K562 (cell line): ENCODE data around the gene TMEM255A. TPM values are rescaled to one million over a fixed set of nuclear protein-coding genes. Genes with fewer than 3 reads are reported as not detected.
A peak's percentile ranks its signal among the peaks of the same experiment; 100 is the strongest.

ENCODE experiments used
- ATAC-seq: fragments of 200-7000 bp; cut with Tn5 transposase; 3 replicates; pipeline ENCODE4 v1.9.1; 2020; ENCODE audit warnings: moderate library complexity
- BruUV-seq: library from RNA; stranded (reverse); fragments of 400-500 nt; replicated peaks from 2 replicates; lab custom pipeline; 2021; lab: Mats Ljungman, UMichigan
- CTCF ChIA-PET: fragments of 300-600 bp; formaldehyde crosslinking; extraction: SDS; loops from one replicate; lab custom pipeline; 2021; ENCODE audit warnings: low intra/inter-chr PET ratio; lab: Yijun Ruan, JAX
- POLR2A ChIA-PET: fragments of 300-600, 350-650 bp; sonication (Branson Sonifier 250); formaldehyde crosslinking; extraction: SDS; loops from one replicate; lab custom pipeline; 2021; ENCODE audit warnings: antibody characterized with exemption, inconsistent platforms; lab: Yijun Ruan, JAX
- DNase-seq, 4 experiments: peaks; one replicate each; pipeline versions ENCODE4 v3.0.0 to v3.0.0-alpha.2; 2011 to 2018; ENCODE audit warnings: low spot score in 3 of 4, mixed read lengths in 3 of 4; ENCODE audit errors: extremely low read depth in 1 of 4
- FAIRE-seq: peaks from 2 replicates; lab custom pipeline; 2011; peaks lifted over from hg19 to GRCh38; lab: Jason Lieb, UNC
- H2AFZ ChIP-seq: 2 replicates; pipeline ENCODE4 v1.6.0; 2011; ENCODE audit warnings: low read depth, low read length, control low read depth, inconsistent platforms
- H3K27ac ChIP-seq: fragments of 200-600 bp; 3 replicates; pipeline ENCODE4 v1.8.0; 2011; ENCODE audit warnings: low read depth, mild to moderate bottlenecking, control low read depth, inconsistent platforms, low read length, moderate library complexity, mixed read lengths; ENCODE audit errors: extremely low read depth
- H3K27me3 ChIP-seq, 2 experiments: fragments of 300-600 bp in 1 of 2; 2 replicates in 1 of 2; 3 replicates in 1 of 2; pipeline versions ENCODE4 v1.6.0 to v1.8.0; 2011; ENCODE audit warnings: inconsistent platforms in 2 of 2, low read length in 2 of 2, mild to moderate bottlenecking in 1 of 2, mixed read lengths in 1 of 2, moderate library complexity in 1 of 2; ENCODE audit not compliant: control insufficient read depth in 2 of 2, insufficient read depth in 2 of 2
- H3K36me3 ChIP-seq: fragments of 300-600 bp; 3 replicates; pipeline ENCODE4 v1.8.0; 2011; ENCODE audit warnings: mild to moderate bottlenecking, low read length, inconsistent platforms; ENCODE audit not compliant: control insufficient read depth, insufficient read depth
- H3K4me1 ChIP-seq, 2 experiments: fragments of 200-600 bp in 1 of 2; replicated peaks in 1 of 2; 2 replicates in 1 of 2; 3 replicates in 1 of 2; pipeline versions ENCODE4 v1.5.1 to v1.8.0; 2011; ENCODE audit warnings: inconsistent platforms in 2 of 2, low read length in 2 of 2, mild to moderate bottlenecking in 1 of 2, mixed read lengths in 1 of 2, moderate library complexity in 1 of 2; ENCODE audit not compliant: control insufficient read depth in 2 of 2, insufficient read depth in 2 of 2
- H3K4me2 ChIP-seq: 2 replicates; pipeline ENCODE4 v1.6.1; 2011; ENCODE audit warnings: low read length, control low read depth, inconsistent platforms, mixed read lengths; ENCODE audit not compliant: insufficient read depth
- H3K4me3 ChIP-seq: fragments of 200-600 bp; sonication (generic), shearing (Covaris generic); 2 replicates; pipeline ENCODE4 v1.5.1; 2016; ENCODE audit warnings: control low read depth, inconsistent platforms
- H3K79me2 ChIP-seq: fragments of 200-600 bp; 3 replicates; pipeline ENCODE4 v1.8.0; 2011; ENCODE audit warnings: low read length, inconsistent platforms; ENCODE audit not compliant: control insufficient read depth, insufficient read depth
- H3K9ac ChIP-seq, 2 experiments: 2 replicates each; pipeline versions ENCODE4 v1.6.0 to v1.6.1; 2011; ENCODE audit warnings: low read depth in 2 of 2, low read length in 2 of 2, control low read depth in 1 of 2, inconsistent platforms in 1 of 2, mild to moderate bottlenecking in 1 of 2, mixed read lengths in 1 of 2; ENCODE audit not compliant: insufficient read depth in 1 of 2
- H3K9me1 ChIP-seq: one replicate; pipeline ENCODE4 v1.6.0; 2011; ENCODE audit warnings: inconsistent platforms, mild to moderate bottlenecking, low read length, moderate library complexity; ENCODE audit not compliant: control insufficient read depth, insufficient read depth
- H3K9me3 ChIP-seq: replicated peaks from 2 replicates; pipeline ENCODE4 v1.5.1; 2011; ENCODE audit warnings: low read depth, low read length, inconsistent platforms; ENCODE audit not compliant: control insufficient read depth, insufficient read depth
- H4K20me1 ChIP-seq: replicated peaks from 2 replicates; pipeline ENCODE4 v1.6.1; 2011; ENCODE audit warnings: low read length, inconsistent platforms, mixed read lengths; ENCODE audit not compliant: control insufficient read depth, insufficient read depth
- BACH1 ChIP-seq: fragments of 200-800 bp; sonication (Bioruptor generic); IDR thresholded peaks from 2 replicates; pipeline ENCODE4 v1.6.1; 2016; ENCODE audit warnings: missing genetic modification characterization, missing compliant biosample characterization
- DLX4 ChIP-seq: fragments of 250-450 bp; sonication (Bioruptor Pico); IDR thresholded peaks from 2 replicates; pipeline ENCODE4 v1.6.1; 2021; ENCODE audit warnings: mild to moderate bottlenecking
- FOXM1 ChIP-seq, 2 experiments: fragments of 450-650 bp in 1 of 2; sonication (generic) in 1 of 2; formaldehyde crosslinking in 1 of 2; IDR thresholded peaks; 2 replicates each; pipeline versions ENCODE4 v1.6.1 to v1.9.0; 2017 to 2022; ENCODE audit warnings: low read depth in 2 of 2, mild to moderate bottlenecking in 2 of 2, missing genetic modification reagents in 1 of 2, moderate library complexity in 1 of 2
- HINFP ChIP-seq: fragments of 450-650 bp; conservative IDR thresholded peaks from 2 replicates; pipeline ENCODE4 v1.6.1; 2016; ENCODE audit warnings: missing genetic modification characterization, low read depth, mild to moderate bottlenecking, control low read depth, missing compliant biosample characterization
- HLTF ChIP-seq: fragments of 450-650 bp; IDR thresholded peaks from 2 replicates; pipeline ENCODE4 v1.6.1; 2016
- MTA3 ChIP-seq: fragments of 450-650 bp; formaldehyde crosslinking; IDR thresholded peaks from 2 replicates; pipeline ENCODE4 v1.6.1; 2017; ENCODE audit warnings: mild to moderate bottlenecking, borderline replicate concordance
- RBM14 ChIP-seq: fragments of 200-400 bp; formaldehyde crosslinking; IDR thresholded peaks from 2 replicates; pipeline ENCODE4 v1.6.1; 2018; ENCODE audit warnings: low read depth, mild to moderate bottlenecking, low read length, moderate library complexity, borderline replicate concordance; ENCODE audit not compliant: insufficient read depth
- RBM22 ChIP-seq: fragments of 200-400 bp; formaldehyde crosslinking; IDR thresholded peaks from 2 replicates; pipeline ENCODE4 v1.6.1; 2018; ENCODE audit warnings: low read length, low read depth; ENCODE audit not compliant: poor library complexity, severe bottlenecking
- SMAD2 ChIP-seq: fragments of 150-350 bp; IDR thresholded peaks from 2 replicates; pipeline ENCODE4 v1.6.1; 2014; ENCODE audit warnings: low read depth, mild to moderate bottlenecking, low read length
- SREBF2 ChIP-seq: sonication (generic); formaldehyde crosslinking; IDR thresholded peaks from 2 replicates; pipeline ENCODE4 v1.4.0; 2020; ENCODE audit warnings: mild to moderate bottlenecking, missing genetic modification reagents
- TRIM24 ChIP-seq, 2 experiments: fragments of 450-650 bp; IDR thresholded peaks; 2 replicates each; pipeline ENCODE4 v1.6.1; 2016
- U2AF2 ChIP-seq: fragments of 200-400 bp; formaldehyde crosslinking; optimal IDR thresholded peaks from 2 replicates; pipeline ENCODE3; 2017; ENCODE audit warnings: low read depth, mild to moderate bottlenecking, low read length
- WGBS: fragments of 100-300 bp; shearing (Covaris generic); methylation state at CpG from one replicate; pipeline ENCODE4 v1.1.6; 2016; ENCODE audit warnings: low coverage, mixed read lengths; ENCODE audit not compliant: insufficient coverage; ENCODE audit errors: missing lambda C conversion rate; 5-methylcytosine and 5-hydroxymethylcytosine counted together
- in situ Hi-C: fragments of 300-500 bp; cut with MboI; formaldehyde crosslinking; loops from 4 replicates; pipeline ENCODE4 v1.15.0; 2018; ENCODE audit warnings: inconsistent platforms, mixed read lengths
- intact Hi-C: fragments of 100-400 bp; cut with micrococcal nuclease; formaldehyde crosslinking; loops from 2 replicates; pipeline ENCODE4 v1.14.2; 2022
- polyA plus RNA-seq, 8 experiments: library from polyadenylated mRNA; depleted of rRNA in 4 of 8; stranded (reverse) in 5 of 8; unstranded in 3 of 8; fragments of >200 nt; fragmentation: Nextera tagmentation in 2 of 8; fragmentation: Illumina TruSeq in 1 of 8; extraction: Ambion mirVana in 2 of 8; extraction: Trizol in 1 of 8; gene quantifications; 2 replicates each; pipeline versions ENCODE4 v1.2.1 to v1.2.3, GENCODE V29; 2011 to 2014; ENCODE audit warnings: inconsistent platforms in 1 of 8, missing spikeins in 1 of 8
- total RNA-seq, 7 experiments: library from RNA; depleted of rRNA in 6 of 7; stranded (reverse); fragments of >200 nt in 6 of 7; fragmentation: Illumina TruSeq in 2 of 7; extraction: Trizol in 2 of 7; gene quantifications; 2 replicates each; pipeline versions ENCODE4 v1.2.1 to v1.2.3, GENCODE V29; 2011 to 2021; ENCODE audit warnings: low replicate concordance in 1 of 7

Gene TMEM255A
- total and polyA plus RNA-seq, 9 of the 15 experiments (the other 6 are each of a cell fraction or from before 2014, with no cell fraction given) = 0.01 TPM; not detected in 8

DNA sequence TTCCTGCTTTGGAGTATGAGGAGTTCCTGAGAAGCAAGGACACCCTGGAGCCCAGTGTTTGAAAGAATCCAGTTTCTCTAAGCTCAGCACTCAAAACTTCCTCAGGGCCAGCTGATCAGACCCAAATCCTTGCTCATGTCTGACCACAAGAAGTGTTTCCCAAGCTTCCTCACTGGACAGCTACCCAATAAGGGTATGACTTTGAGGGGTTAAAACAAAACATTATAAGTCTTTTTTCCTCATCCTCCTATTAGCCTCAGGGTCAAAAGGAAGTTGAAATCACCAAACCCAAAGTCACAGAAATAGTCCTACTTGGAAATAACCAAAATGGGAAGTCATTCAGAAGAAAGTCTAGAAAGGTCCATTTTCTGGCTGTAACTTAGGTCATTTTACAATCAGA, 46.9 kb downstream of the TMEM255A start (continued):
- TF ChIP-seq RBM14 = no peak
- no peak for TF ChIP-seq TRIM24 (IDR thresholded peaks at IDR 0.05)
- TF ChIP-seq HINFP = no peak
- TF ChIP-seq DLX4 (CRISPR knock-in tag) = no peak
- no peak for TF ChIP-seq MTA3
- TF ChIP-seq RBM22 = no peak
- TF ChIP-seq BACH1 = no peak

- Histone ChIP-seq H3K4me3 (no peak overlapping the region), H3K27ac (no peak overlapping the region), H3K9me1 (no peaks in the 10 kb centered on the region), H3K27me3 (peaks cover 0 to 8% of the 10 kb centered on the region in 2 experiments; a peak in 2 of 5 replicates), H3K4me2 (no peak overlapping the region), H3K9ac (no peak overlapping the region; a peak in 1 of 4 replicates), H3K4me1 (no peaks in the 10 kb centered on the region), H4K20me1 (0 out of 2 replicates have a peak, but pooled peaks cover 3% of the 10 kb centered on the region), H3K79me2 (no peaks in the 10 kb centered on the region), H3K9me3 (no peaks in the 10 kb centered on the region), H2AFZ (no peak overlapping the region), H3K36me3 (no peaks in the 10 kb centered on the region)
- DNase-seq (no peak), ATAC-seq (peak; percentile 31; the same call in 1 of the 3 replicates), FAIRE-seq (no peak)
- no TSS peak for BruUV-seq
- CTCF ChIA-PET = no interaction called here
- WGBS = 33% methylated on average over 8 of the region's 8 CpGs
- intact Hi-C loops (no loop called here), in situ Hi-C loops (no loop called here)
- no peak for TF ChIP-seq HLTF
- no peak for TF ChIP-seq FOXM1 (IDR thresholded peaks at IDR 0.05; ENCODE audit: low read depth)
- TF ChIP-seq FOXM1 (CRISPR knock-in tag; IDR thresholded peaks at IDR 0.05; ENCODE audit: low read depth) = no peak
- TF ChIP-seq U2AF2 = no peak
- no peak for TF ChIP-seq SMAD2
- no peak for TF ChIP-seq SREBF2
- POLR2A ChIA-PET = no interaction called here
Observed at GRCh38 chrX:120262859-120263708, 48.2 kb downstream of the TMEM255A start.
